Stimulated activated CD4-positive, alpha-beta T cell treated with anti-CD3 and anti-CD28 coated beads, Interleukin-2, amount 100 ng/mL, for 24 hours (primary cell): ENCODE measurements around the gene PAPOLA.
"Not testable (repeated sequence)": the region's sequence is repeated elsewhere in the genome, so short reads cannot be mapped to it uniquely, and the experiment has no call there.

Source experiments
- DNase-seq, 2 donors: peaks; one replicate each; pipeline ENCODE4 v3.0.0-alpha.2; 2020

PAPOLA gene

DNA sequence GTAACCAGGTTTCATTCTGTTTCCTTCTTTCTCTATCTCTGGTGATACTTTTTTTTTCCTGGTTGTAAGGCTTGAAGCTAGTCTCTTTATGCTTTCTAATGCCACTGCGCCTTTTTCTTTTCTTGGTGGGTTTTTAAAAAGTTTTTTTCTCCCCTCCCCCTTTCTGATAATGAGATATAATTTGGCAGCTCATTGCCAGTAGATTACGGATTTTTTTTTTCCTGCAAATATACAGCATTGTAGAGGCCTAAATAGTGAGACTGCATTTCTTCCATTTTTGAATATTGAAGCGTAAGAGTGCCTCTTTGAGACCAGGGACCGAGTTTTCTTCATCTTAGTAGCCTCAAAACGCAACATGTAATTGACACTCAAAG, 1.1 kb downstream of the PAPOLA start:
- DNase-seq: no peak

DNA sequence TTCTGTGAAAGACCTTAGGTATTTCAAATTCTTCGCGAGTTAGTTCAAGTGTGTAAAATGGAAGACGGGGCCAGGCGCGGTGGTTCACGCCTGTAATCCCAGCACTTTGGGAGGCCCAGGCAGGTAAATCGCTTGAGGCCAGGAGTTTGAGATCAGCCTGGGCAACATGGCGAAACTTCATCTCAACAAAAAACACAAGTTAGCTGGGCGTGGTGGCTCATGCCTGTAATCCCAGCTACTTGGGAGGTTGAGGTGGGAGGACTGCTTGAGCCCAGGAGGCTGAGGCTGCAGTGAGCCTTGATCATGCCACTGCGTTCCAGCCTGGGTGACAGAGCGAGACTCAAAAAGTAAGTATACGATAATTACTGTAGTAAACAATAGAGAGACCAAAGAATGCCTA, 2.2 kb downstream of the PAPOLA start:
- not testable (repeated sequence) for DNase-seq

DNA sequence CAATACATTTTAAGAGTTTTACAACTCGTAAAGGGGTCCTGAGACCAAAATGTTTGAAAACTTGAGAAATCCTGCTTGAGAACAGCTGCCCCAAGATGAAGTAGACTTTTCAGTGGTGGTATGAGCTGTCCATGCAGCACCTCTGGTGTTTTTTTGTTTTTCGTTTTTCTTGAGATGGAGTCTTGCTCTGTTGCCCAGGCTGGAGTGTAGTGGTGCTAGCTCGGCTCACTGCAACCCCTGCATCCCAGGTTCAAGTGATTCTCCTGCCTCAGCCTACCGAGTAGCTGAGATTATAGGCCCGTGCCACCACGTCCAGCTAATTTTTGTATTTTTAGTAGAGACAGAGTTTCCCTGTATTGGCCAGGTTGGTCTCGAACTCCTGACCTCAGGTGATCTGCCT, 5.5 kb downstream of the PAPOLA start:
- no peak for DNase-seq

DNA sequence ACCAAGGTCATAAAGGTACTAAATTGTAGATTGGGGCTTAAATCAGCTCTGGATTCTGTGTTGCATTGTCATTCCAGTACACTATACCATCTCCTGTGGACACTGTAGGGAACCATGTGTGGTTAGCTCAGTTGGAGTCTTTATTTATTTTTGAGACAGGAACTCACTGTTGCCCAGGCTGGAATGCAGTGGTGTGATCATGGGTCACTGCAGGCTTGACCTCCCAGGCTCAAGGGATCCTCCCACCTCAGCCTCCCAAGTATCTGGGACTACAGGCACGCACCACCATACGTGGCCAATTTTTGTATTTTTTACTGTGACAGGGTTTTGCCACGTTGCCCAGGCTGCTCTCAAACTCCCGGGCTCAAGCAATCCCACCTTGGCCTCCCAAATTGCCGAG, 6.7 kb downstream of the PAPOLA start:
- no peak for DNase-seq

- no peak for DNase-seq
Measured at GRCh38 chr14:96509457-96510090, 7.4 kb downstream of the PAPOLA start.

DNA sequence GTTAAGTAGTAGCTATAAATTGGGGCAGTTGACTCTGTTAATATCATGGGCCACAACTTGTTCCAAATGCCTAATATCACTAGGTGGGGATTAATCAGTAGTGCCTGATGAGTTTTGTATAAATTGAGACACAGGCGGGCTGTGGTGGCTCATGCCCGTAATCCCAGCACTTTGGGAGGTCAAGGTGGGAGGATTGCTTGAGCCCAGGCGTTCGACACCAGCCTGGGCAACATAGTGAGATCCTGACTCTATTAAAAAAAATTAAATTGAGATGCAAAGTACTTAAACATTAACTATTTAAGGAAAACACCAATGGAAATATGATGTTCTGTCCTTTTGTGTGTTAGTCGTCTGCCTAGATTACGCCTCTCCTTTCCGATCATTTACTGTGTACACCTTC, 9.0 kb downstream of the PAPOLA start:
- DNase-seq: no peak

DNA sequence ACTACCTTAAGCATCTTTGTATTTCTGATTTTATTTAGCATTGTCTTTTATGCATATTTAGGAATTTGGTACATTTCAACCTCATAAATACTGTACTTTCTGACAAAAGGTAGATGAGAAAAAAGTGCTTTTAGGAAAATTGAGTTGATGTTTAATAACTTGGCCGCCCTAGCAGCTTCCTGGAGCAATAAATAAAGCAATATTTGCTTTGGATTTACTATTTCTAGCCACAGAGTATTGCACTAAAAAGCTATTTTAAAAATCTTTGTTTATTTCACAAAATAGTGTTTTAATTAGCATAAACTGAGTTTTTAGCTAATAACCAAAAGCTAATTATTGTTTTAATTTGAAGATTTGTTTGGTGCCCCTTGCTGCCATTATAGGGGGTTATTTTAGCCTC, 9.5 kb downstream of the PAPOLA start:
- DNase-seq: no peak

DNA sequence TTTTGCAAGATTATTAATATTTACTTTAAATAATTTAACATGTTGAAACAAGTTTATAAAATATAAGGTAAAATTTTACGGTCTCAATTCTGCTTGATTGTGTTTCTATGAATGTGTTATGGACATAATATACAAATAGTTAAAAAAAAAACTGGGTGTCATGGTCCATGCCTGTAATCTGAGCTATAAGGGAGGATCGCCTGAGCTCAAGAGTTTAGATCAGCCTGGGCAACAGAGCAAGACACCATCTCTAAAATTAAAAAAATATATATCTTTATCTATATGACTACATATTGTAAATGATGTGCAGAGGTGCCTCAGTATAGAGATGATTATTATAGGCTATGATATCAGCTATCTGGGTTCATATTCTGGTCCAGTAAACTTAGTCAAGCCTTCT, 9.9 kb downstream of the PAPOLA start:
- no peak for DNase-seq

DNA sequence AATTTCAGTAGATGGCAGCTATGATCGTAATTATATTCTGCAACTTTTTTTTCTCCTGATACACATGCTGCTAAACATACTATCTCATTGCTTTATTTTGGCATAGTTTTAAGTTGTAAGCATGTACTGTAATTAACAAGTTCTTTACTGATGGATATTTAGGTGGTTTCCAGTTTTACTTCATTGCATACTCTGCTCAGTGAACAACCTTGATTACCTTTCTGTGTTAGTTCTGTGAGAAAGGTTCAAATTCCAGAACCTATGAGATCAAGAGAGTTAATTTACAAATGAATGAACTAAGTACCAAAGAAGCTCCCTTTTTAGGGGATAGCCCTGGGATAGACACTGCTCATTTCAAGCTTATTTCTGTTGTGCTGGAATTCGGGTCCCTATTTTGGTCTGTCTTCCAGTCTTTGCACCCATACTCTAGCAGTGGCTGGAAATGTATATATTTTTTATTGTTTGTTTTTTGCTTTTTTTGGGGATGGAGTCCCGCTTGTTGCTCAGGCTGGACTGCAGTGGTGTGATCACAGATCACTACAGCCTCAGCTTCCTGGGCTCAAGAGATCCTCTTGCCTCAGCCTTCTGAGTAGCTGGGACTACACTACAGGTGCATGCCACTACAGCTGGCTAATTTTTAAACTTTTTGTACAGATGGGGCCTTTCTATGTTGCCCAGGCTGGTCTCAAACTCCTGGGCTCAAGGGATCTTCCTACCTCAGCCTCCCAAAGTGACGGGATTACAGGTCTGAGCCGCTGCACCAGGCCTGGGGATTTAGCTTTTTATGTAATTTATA, 10.6 kb downstream of the PAPOLA start:
- DNase-seq: no peak

- DNase-seq: no peak
Measured at GRCh38 chr14:96514694-96515093, 12.5 kb downstream of the PAPOLA start.

DNA sequence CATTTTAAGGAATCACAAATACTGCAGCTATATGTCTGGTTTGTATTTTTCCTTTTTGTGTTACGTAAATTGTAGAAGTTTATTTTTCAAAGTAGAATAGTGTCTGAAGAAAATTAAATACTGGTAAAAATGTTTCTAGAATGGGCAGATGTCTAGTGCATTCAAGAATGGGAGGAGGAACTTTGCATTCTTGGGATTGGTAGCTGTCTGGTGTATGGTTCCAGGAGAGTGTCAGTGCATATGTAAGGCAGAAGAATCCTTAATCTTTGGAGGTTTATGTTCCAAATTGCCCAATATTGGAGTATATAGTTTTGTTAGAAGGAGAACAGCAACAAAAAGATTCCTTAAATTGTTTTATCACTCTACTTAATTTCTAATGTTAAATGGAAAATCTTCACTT, 13.5 kb downstream of the PAPOLA start:
- DNase-seq: no peak

DNA sequence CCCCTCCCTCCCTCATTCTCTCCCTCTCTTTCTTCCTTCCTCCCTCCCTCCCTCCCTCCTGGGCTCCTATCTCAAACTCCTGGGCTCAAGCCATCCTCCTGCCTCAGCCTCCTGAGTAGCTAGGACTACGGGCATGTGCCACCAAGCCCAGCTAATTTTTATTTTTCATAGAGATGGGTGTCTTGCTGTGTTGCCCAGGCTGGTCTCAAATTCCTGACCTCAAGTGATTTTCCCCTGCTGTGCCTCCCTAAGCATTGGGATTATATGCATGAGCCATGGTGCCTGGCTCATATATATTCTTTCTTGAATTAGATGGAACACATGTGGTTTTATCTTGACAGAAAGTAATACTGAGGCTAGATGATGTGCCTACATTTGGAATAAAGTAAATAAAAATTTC, 14.2 kb downstream of the PAPOLA start:
- no peak for DNase-seq

DNA sequence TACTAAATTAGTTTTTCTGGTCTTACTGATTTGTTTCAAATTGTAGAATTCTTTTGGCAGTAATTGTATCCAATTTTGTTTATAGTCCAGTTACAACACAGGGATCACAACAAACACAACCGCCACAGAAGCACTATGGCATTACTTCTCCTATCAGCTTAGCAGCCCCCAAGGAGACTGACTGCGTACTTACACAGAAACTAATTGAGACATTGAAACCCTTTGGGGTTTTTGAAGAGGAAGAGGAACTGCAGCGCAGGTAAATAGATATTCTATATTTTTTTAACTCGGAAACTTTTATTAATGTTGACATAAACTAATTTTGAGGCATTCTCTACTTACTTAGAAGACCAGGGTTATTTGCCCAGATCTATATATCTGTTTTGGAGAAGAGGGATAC, 17.8 kb downstream of the PAPOLA start:
- DNase-seq: no peak

- no peak for DNase-seq
Measured at GRCh38 chr14:96525452-96525851, 23.3 kb downstream of the PAPOLA start.

DNA sequence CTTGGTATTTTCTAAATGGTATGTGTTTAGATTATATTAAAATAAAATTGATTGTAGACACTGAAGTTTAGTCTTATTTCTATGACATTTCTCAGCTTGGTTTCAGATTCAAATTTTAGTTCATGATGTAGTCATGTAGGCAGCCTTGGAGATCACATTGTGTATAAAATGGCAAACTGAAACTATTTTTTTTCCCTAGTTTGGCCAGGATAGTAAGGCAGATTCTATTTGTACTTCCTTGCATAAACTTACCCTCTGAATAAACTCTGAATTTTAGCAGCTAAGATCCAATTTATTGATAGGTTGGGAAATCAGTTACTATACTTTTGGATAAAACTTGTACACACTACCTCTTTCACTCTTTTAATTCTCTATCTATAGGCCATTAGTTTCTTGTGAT, 30.4 kb downstream of the PAPOLA start:
- DNase-seq: no peak

GRCh38 chr14:96536807-96537206, 34.6 kb downstream of the PAPOLA start:
- no peak for DNase-seq

- DNase-seq: no peak
Measured at GRCh38 chr14:96538097-96538989, 36.2 kb downstream of the PAPOLA start.

GRCh38 chr14:96538990-96539317, 36.8 kb downstream of the PAPOLA start:
- DNase-seq: no peak

GRCh38 chr14:96554315-96554910, 52.2 kb downstream of the PAPOLA start:
- no peak for DNase-seq

DNA sequence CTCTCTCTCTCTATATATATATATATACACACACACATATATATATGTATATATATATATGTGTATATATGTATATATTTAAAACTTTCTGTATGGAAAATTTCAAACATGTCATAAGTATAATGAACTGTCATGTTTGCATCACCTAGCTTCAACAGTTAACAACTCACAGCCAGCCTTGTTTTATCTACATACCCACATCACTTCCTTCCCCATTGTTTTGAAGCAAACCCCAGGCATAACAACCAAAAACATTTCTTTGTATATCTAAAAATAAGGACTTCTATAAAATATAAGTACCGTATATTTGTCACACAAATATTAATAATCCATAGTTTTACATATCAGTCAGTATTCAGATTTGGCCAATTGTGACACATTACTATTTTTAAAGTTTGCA, 57.4 kb downstream of the PAPOLA start:
- no peak for DNase-seq

- no peak for DNase-seq
Measured at GRCh38 chr14:96564389-96564788, 62.2 kb downstream of the PAPOLA start.

DNA sequence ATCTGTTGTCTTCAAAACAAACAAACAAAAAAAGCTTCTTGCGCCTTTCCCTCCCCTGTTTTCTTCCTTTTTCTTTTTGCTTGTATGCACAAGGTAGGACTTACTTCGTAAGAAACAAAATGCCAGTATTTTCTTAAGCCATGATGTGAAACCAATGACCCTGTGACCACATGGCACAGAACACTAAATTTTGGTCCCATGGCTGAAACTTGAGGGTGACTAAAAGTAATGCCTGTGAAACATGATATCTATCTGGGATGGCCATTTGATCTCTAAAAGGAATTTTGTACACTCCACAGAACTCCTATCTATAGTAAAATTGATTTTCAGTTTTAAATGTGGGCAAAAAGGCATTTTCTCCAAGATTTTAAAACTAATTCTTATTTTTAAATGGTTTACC, 63.6 kb downstream of the PAPOLA start:
- no peak for DNase-seq

DNA sequence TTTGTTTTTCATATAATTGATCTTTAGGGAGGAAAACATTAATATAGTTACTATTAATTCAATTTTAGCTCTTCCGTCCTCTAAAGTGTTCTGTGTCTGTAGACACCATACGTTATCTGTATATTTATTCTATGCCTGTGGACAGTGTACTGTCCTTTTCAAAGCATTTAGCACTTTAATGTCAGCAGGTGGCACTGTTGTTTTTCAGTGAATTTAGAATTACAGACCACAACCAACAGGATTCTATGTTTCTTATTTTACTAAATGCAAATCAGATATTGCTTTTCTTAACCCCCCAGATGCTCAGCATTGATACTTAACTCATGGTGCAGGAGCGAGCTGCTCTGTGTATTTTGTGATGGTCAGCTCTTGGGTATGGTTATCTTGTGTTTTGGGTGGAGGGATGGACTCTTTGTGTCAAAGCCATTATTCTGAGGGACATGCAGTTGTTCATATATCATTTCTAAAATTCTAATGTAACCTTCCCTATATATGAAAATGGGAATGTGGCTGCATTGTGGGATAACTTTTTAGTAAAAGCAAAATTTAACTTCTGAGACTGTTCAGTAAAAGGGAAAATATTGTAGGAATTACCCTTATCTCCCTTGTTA, 65.2 kb downstream of the PAPOLA start:
- DNase-seq: no peak
